K562 (cell line): ENCODE results near the gene SPATA32. TPM values are rescaled to one million over a fixed set of nuclear protein-coding genes. Genes with fewer than 3 reads are reported as not detected.

Source experiments
- ATAC-seq: fragments of 200-7000 bp; cut with Tn5 transposase; 3 replicates; pipeline ENCODE4 v1.9.1; 2020; ENCODE audit warnings: moderate library complexity
- BruUV-seq: library from RNA; stranded (reverse); fragments of 400-500 nt; replicated peaks from 2 replicates; lab custom pipeline; 2021; lab: Mats Ljungman, UMichigan
- CTCF ChIA-PET: fragments of 300-600 bp; formaldehyde crosslinking; extraction: SDS; loops from one replicate; lab custom pipeline; 2021; ENCODE audit warnings: low intra/inter-chr PET ratio; lab: Yijun Ruan, JAX
- POLR2A ChIA-PET: fragments of 300-600, 350-650 bp; sonication (Branson Sonifier 250); formaldehyde crosslinking; extraction: SDS; loops from one replicate; lab custom pipeline; 2021; ENCODE audit warnings: antibody characterized with exemption, inconsistent platforms; lab: Yijun Ruan, JAX
- DNase-seq, 4 experiments: peaks; one replicate each; pipeline versions ENCODE4 v3.0.0 to v3.0.0-alpha.2; 2011 to 2018; ENCODE audit warnings: low spot score in 3 of 4, mixed read lengths in 3 of 4; ENCODE audit errors: extremely low read depth in 1 of 4
- FAIRE-seq: peaks from 2 replicates; lab custom pipeline; 2011; peaks lifted over from hg19 to GRCh38; lab: Jason Lieb, UNC
- H2AFZ ChIP-seq: 2 replicates; pipeline ENCODE4 v1.6.0; 2011; ENCODE audit warnings: low read depth, low read length, control low read depth, inconsistent platforms
- H3K27ac ChIP-seq: fragments of 200-600 bp; 3 replicates; pipeline ENCODE4 v1.8.0; 2011; ENCODE audit warnings: low read depth, mild to moderate bottlenecking, control low read depth, inconsistent platforms, low read length, moderate library complexity, mixed read lengths; ENCODE audit errors: extremely low read depth
- H3K27me3 ChIP-seq, 2 experiments: fragments of 300-600 bp in 1 of 2; 2 replicates in 1 of 2; 3 replicates in 1 of 2; pipeline versions ENCODE4 v1.6.0 to v1.8.0; 2011; ENCODE audit warnings: inconsistent platforms in 2 of 2, low read length in 2 of 2, mild to moderate bottlenecking in 1 of 2, mixed read lengths in 1 of 2, moderate library complexity in 1 of 2; ENCODE audit not compliant: control insufficient read depth in 2 of 2, insufficient read depth in 2 of 2
- H3K36me3 ChIP-seq: fragments of 300-600 bp; 3 replicates; pipeline ENCODE4 v1.8.0; 2011; ENCODE audit warnings: mild to moderate bottlenecking, low read length, inconsistent platforms; ENCODE audit not compliant: control insufficient read depth, insufficient read depth
- H3K4me1 ChIP-seq, 2 experiments: fragments of 200-600 bp in 1 of 2; replicated peaks in 1 of 2; 2 replicates in 1 of 2; 3 replicates in 1 of 2; pipeline versions ENCODE4 v1.5.1 to v1.8.0; 2011; ENCODE audit warnings: inconsistent platforms in 2 of 2, low read length in 2 of 2, mild to moderate bottlenecking in 1 of 2, mixed read lengths in 1 of 2, moderate library complexity in 1 of 2; ENCODE audit not compliant: control insufficient read depth in 2 of 2, insufficient read depth in 2 of 2
- H3K4me2 ChIP-seq: 2 replicates; pipeline ENCODE4 v1.6.1; 2011; ENCODE audit warnings: low read length, control low read depth, inconsistent platforms, mixed read lengths; ENCODE audit not compliant: insufficient read depth
- H3K4me3 ChIP-seq: fragments of 200-600 bp; sonication (generic), shearing (Covaris generic); 2 replicates; pipeline ENCODE4 v1.5.1; 2016; ENCODE audit warnings: control low read depth, inconsistent platforms
- H3K79me2 ChIP-seq: fragments of 200-600 bp; 3 replicates; pipeline ENCODE4 v1.8.0; 2011; ENCODE audit warnings: low read length, inconsistent platforms; ENCODE audit not compliant: control insufficient read depth, insufficient read depth
- H3K9ac ChIP-seq, 2 experiments: 2 replicates each; pipeline versions ENCODE4 v1.6.0 to v1.6.1; 2011; ENCODE audit warnings: low read depth in 2 of 2, low read length in 2 of 2, control low read depth in 1 of 2, inconsistent platforms in 1 of 2, mild to moderate bottlenecking in 1 of 2, mixed read lengths in 1 of 2; ENCODE audit not compliant: insufficient read depth in 1 of 2
- H3K9me1 ChIP-seq: one replicate; pipeline ENCODE4 v1.6.0; 2011; ENCODE audit warnings: inconsistent platforms, mild to moderate bottlenecking, low read length, moderate library complexity; ENCODE audit not compliant: control insufficient read depth, insufficient read depth
- H3K9me3 ChIP-seq: replicated peaks from 2 replicates; pipeline ENCODE4 v1.5.1; 2011; ENCODE audit warnings: low read depth, low read length, inconsistent platforms; ENCODE audit not compliant: control insufficient read depth, insufficient read depth
- H4K20me1 ChIP-seq: replicated peaks from 2 replicates; pipeline ENCODE4 v1.6.1; 2011; ENCODE audit warnings: low read length, inconsistent platforms, mixed read lengths; ENCODE audit not compliant: control insufficient read depth, insufficient read depth
- CCAR2 ChIP-seq: fragments of 200-400 bp; formaldehyde crosslinking; IDR thresholded peaks from 2 replicates; pipeline ENCODE4 v1.6.1; 2017; ENCODE audit warnings: mild to moderate bottlenecking, low read depth, low read length
- CHD4 ChIP-seq: fragments of 200-600 bp; sonication (generic); IDR thresholded peaks from 3 replicates; pipeline ENCODE4 v1.6.1; 2012; ENCODE audit warnings: low read depth, mild to moderate bottlenecking, mixed read lengths, low read length, inconsistent platforms; ENCODE audit not compliant: insufficient read depth, insufficient replicate concordance, poor library complexity, severe bottlenecking
- GATA2 ChIP-seq: sonication (generic); formaldehyde crosslinking; IDR thresholded peaks from 2 replicates; pipeline ENCODE4 v1.4.0; 2020; ENCODE audit warnings: mild to moderate bottlenecking, missing genetic modification reagents
- HMGN3 ChIP-seq: IDR thresholded peaks from 2 replicates; pipeline ENCODE4 v1.6.1; 2011; ENCODE audit warnings: borderline replicate concordance, low read depth, mild to moderate bottlenecking, mixed read lengths, low read length; ENCODE audit not compliant: insufficient read length; ENCODE audit errors: extremely low read depth
- HNRNPLL ChIP-seq: fragments of 200-400 bp; formaldehyde crosslinking; IDR thresholded peaks from 2 replicates; pipeline ENCODE4 v1.6.1; 2017; ENCODE audit warnings: low read length, low read depth, mild to moderate bottlenecking; ENCODE audit not compliant: poor library complexity, severe bottlenecking
- NONO ChIP-seq, 2 experiments: fragments of 200-400 bp in 1 of 2; fragments of 450-650 bp in 1 of 2; formaldehyde crosslinking in 1 of 2; IDR thresholded peaks; 2 replicates each; pipeline ENCODE4 v1.6.1; 2017; ENCODE audit warnings: low read depth in 2 of 2, mild to moderate bottlenecking in 2 of 2, moderate library complexity in 2 of 2, low read length in 1 of 2
- POLR2A ChIP-seq: fragments of 450-650 bp; conservative IDR thresholded peaks from 2 replicates; pipeline ENCODE4 v1.6.1; 2016
- RBM34 ChIP-seq: fragments of 200-400 bp; formaldehyde crosslinking; IDR thresholded peaks from 2 replicates; pipeline ENCODE4 v1.6.1; 2018; ENCODE audit warnings: low read length, borderline replicate concordance; ENCODE audit not compliant: insufficient read depth
- SMARCA5 ChIP-seq: fragments of 450-650 bp; IDR thresholded peaks from 2 replicates; pipeline ENCODE4 v1.6.1; 2016
- SUPT5H ChIP-seq: fragments of 450-650 bp; IDR thresholded peaks from 2 replicates; pipeline ENCODE4 v1.6.1; 2016
- WGBS: fragments of 100-300 bp; shearing (Covaris generic); methylation state at CpG from one replicate; pipeline ENCODE4 v1.1.6; 2016; ENCODE audit warnings: low coverage, mixed read lengths; ENCODE audit not compliant: insufficient coverage; ENCODE audit errors: missing lambda C conversion rate; 5-methylcytosine and 5-hydroxymethylcytosine counted together
- in situ Hi-C: fragments of 300-500 bp; cut with MboI; formaldehyde crosslinking; loops from 4 replicates; pipeline ENCODE4 v1.15.0; 2018; ENCODE audit warnings: inconsistent platforms, mixed read lengths
- intact Hi-C: fragments of 100-400 bp; cut with micrococcal nuclease; formaldehyde crosslinking; loops from 2 replicates; pipeline ENCODE4 v1.14.2; 2022
- polyA plus RNA-seq, 8 experiments: library from polyadenylated mRNA; depleted of rRNA in 4 of 8; stranded (reverse) in 5 of 8; unstranded in 3 of 8; fragments of >200 nt; fragmentation: Nextera tagmentation in 2 of 8; fragmentation: Illumina TruSeq in 1 of 8; extraction: Ambion mirVana in 2 of 8; extraction: Trizol in 1 of 8; gene quantifications; 2 replicates each; pipeline versions ENCODE4 v1.2.1 to v1.2.3, GENCODE V29; 2011 to 2014; ENCODE audit warnings: inconsistent platforms in 1 of 8, missing spikeins in 1 of 8
- total RNA-seq, 7 experiments: library from RNA; depleted of rRNA in 6 of 7; stranded (reverse); fragments of >200 nt in 6 of 7; fragmentation: Illumina TruSeq in 2 of 7; extraction: Trizol in 2 of 7; gene quantifications; 2 replicates each; pipeline versions ENCODE4 v1.2.1 to v1.2.3, GENCODE V29; 2011 to 2021; ENCODE audit warnings: low replicate concordance in 1 of 7
- TF ChIP-seq, protein P1 (sequence below): IDR thresholded peaks from 2 replicates; pipeline ENCODE4 v1.6.1; 2012; ENCODE audit warnings: low read depth, low read length, improper control_type of control experiment, borderline replicate concordance
- TF ChIP-seq, protein P2 (sequence below), 3 experiments: fragments of 200-800 bp in 1 of 3; fragments of 250-450 bp in 1 of 3; fragments of 450-650 bp in 1 of 3; sonication (Bioruptor Pico) in 1 of 3; sonication (Bioruptor generic) in 1 of 3; formaldehyde crosslinking in 1 of 3; IDR thresholded peaks; 2 replicates each; pipeline versions ENCODE4 v1.6.1 to v1.8.0; 2016 to 2022; ENCODE audit warnings: mild to moderate bottlenecking in 2 of 3, missing genetic modification characterization in 2 of 3, missing compliant biosample characterization in 1 of 3, moderate library complexity in 1 of 3

SPATA32 gene
- total and polyA plus RNA-seq, 9 of the 15 experiments (the other 6 are each of a cell fraction or from before 2014, with no cell fraction given), result 0.03 to 0.06 TPM; not detected in 7

DNA sequence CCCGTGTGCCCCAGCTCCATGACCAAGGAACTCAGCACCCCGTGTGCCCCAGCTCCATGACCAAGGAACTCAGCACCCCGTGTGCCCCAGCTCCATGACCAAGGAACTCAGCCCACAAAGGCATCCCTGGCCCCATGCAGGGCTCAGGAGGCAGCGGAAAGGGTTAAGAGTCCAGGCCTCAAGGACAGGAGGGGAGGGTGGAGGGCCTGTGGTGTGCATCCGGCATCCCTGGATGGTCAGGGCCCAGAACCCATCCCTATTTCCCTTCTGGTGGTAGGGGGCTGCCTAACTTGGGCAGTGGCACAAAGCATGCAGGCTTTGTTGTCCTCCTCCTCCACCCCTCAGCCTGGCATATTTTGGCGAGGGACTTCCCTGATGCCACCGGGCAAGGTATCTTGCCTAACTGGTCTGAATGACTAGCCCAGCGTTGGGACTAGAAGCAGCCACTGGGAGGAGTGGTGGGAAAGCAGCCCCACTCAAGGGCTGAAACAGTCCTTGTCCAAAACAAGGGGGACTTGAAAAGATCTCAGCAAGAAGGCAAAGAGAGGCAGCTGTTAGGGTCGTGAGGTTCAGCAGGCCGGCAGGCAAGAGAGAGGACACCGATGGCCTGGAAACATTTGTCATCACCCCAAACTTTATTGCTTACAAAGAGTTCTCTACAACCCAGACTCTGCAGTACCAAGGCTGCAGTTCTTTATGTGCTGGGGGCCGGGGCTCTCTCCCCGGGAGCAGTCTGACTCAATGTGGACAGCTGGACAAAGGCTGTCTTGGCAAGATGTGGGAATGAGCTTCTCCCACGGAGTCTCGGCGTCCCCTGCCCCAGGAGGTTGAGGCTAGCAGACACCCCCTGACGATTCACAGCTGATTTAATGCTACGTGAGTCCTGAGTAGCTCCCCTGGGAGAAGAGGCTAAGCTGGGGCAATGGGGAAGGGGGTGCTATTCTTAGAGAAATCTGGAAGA lies 902 bp upstream of the SPATA32 start:
- no peak for TF ChIP-seq HNRNPLL
- no peak for TF ChIP-seq CHD4
- peak; percentile 3 for TF ChIP-seq HMGN3
- TF ChIP-seq NONO (IDR thresholded peaks at IDR 0.05; ENCODE audit: low read depth in 2 of 2, low read length in 1 of 2), result no peak
- no peak for TF ChIP-seq RBM34
- TF ChIP-seq, protein P1, sequence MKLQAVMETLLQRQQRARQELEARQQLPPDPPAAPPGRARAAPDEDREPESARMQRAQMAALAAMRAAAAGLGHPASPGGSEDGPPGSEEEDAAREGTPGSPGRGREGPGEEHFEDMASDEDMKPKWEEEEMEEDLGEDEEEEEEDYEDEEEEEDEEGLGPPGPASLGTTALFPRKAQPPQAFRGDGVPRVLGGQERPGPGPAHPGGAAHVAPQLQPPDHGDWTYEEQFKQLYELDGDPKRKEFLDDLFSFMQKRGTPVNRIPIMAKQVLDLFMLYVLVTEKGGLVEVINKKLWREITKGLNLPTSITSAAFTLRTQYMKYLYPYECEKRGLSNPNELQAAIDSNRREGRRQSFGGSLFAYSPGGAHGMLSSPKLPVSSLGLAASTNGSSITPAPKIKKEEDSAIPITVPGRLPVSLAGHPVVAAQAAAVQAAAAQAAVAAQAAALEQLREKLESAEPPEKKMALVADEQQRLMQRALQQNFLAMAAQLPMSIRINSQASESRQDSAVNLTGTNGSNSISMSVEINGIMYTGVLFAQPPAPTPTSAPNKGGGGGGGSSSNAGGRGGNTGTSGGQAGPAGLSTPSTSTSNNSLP, result no peak
- TF ChIP-seq CCAR2, result no peak
- 0 out of 2 replicates have a peak, but pooled peaks have one; percentile 22 for TF ChIP-seq POLR2A
- TF ChIP-seq, protein P2, sequence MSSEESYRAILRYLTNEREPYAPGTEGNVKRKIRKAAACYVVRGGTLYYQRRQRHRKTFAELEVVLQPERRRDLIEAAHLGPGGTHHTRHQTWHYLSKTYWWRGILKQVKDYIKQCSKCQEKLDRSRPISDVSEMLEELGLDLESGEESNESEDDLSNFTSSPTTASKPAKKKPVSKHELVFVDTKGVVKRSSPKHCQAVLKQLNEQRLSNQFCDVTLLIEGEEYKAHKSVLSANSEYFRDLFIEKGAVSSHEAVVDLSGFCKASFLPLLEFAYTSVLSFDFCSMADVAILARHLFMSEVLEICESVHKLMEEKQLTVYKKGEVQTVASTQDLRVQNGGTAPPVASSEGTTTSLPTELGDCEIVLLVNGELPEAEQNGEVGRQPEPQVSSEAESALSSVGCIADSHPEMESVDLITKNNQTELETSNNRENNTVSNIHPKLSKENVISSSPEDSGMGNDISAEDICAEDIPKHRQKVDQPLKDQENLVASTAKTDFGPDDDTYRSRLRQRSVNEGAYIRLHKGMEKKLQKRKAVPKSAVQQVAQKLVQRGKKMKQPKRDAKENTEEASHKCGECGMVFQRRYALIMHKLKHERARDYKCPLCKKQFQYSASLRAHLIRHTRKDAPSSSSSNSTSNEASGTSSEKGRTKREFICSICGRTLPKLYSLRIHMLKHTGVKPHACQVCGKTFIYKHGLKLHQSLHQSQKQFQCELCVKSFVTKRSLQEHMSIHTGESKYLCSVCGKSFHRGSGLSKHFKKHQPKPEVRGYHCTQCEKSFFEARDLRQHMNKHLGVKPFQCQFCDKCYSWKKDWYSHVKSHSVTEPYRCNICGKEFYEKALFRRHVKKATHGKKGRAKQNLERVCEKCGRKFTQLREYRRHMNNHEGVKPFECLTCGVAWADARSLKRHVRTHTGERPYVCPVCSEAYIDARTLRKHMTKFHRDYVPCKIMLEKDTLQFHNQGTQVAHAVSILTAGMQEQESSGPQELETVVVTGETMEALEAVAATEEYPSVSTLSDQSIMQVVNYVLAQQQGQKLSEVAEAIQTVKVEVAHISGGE (CRISPR knock-in tag; IDR thresholded peaks at IDR 0.05), result no peak
- no peak for TF ChIP-seq GATA2
- TF ChIP-seq SUPT5H, result peak; percentile 37
- no peak for TF ChIP-seq SMARCA5
- Histone ChIP-seq H3K9me3 (no peaks in the 10 kb centered on the region), H3K36me3 (peaks cover 55% of the 10 kb centered on the region; the same call in 2 of the 3 replicates), H2AFZ (no peak overlapping the region), H3K4me3 (no peak overlapping the region), H4K20me1 (0 out of 2 replicates have a peak, but pooled peaks cover 7% of the 10 kb centered on the region), H3K27ac (no peak overlapping the region), H3K27me3 (no peaks in the 10 kb centered on the region), H3K9me1 (no peaks in the 10 kb centered on the region), H3K4me1 (peaks cover 0 to 18% of the 10 kb centered on the region in 2 experiments; a peak in 2 of 5 replicates), H3K4me2 (no peak overlapping the region), H3K79me2 (no peaks in the 10 kb centered on the region), H3K9ac (0 out of 4 replicates have a peak overlapping the region, but pooled peaks of 1 of the 2 experiments have one; percentile 11)
- BruUV-seq, result no TSS peak
- ChIA-PET POLR2A (no interaction called here), CTCF (no interaction called here)
- no peak for ATAC-seq
- no peak for DNase-seq
- in situ Hi-C loops (no loop called here), intact Hi-C loops (no loop called here)
- WGBS, result 72% methylated on average over 18 of the region's 18 CpGs
- no peak for FAIRE-seq
